ENCODE measurements around the gene KDM8.
"Not testable (repeated sequence)": the region's sequence is repeated elsewhere in the genome, so short reads cannot be mapped to it uniquely, and the experiment has no call there.

GRCh38 chr16:27262904-27263423 lies 59.6 kb downstream of the KDM8 start:
- TF ChIP-seq CTCF (conservative IDR thresholded peaks at IDR 0.05; ENCODE audit: low read length); EZH2phosphoT487 (IDR thresholded peaks at IDR 0.05; ENCODE audit: borderline replicate concordance): not testable (repeated sequence)
